Keratinocyte (primary cell): Measurements from ENCODE around the gene KCNG2. TPM values are rescaled to one million over a fixed set of nuclear protein-coding genes. Genes with fewer than 3 reads are reported as not detected.

ENCODE experiments used
- DNase-seq: peaks from one replicate; pipeline ENCODE4 v3.0.0-alpha.2; 2011; ENCODE audit warnings: low read depth, missing footprints, low spot score
- FAIRE-seq: peaks from 2 replicates; lab custom pipeline; 2011; peaks lifted over from hg19 to GRCh38; lab: Jason Lieb, UNC
- H2AFZ ChIP-seq: 2 replicates; pipeline ENCODE4 v1.6.0; 2012; ENCODE audit warnings: low read length, control low read depth, inconsistent platforms; ENCODE audit not compliant: control insufficient read depth
- H3K27ac ChIP-seq: 2 replicates; pipeline ENCODE4 v1.5.1; 2011; ENCODE audit warnings: low read length; ENCODE audit not compliant: control insufficient read depth, insufficient read depth
- H3K27me3 ChIP-seq: 3 replicates; pipeline ENCODE4 v1.6.0; 2011; ENCODE audit warnings: low read length; ENCODE audit not compliant: control insufficient read depth, insufficient read depth; ENCODE audit errors: extremely low read depth
- H3K36me3 ChIP-seq, 2 experiments: 2 replicates in 1 of 2; 3 replicates in 1 of 2; pipeline ENCODE4 v1.5.1; 2011; ENCODE audit warnings: low read length in 2 of 2, mild to moderate bottlenecking in 1 of 2; ENCODE audit not compliant: control insufficient read depth in 2 of 2, insufficient read depth in 2 of 2; ENCODE audit errors: extremely low read depth in 1 of 2
- H3K4me1 ChIP-seq: 3 replicates; pipeline ENCODE4 v1.5.1; 2011; ENCODE audit warnings: low read length; ENCODE audit not compliant: control insufficient read depth, insufficient read depth; ENCODE audit errors: extremely low read depth
- H3K4me2 ChIP-seq: 3 replicates; pipeline ENCODE4 v1.6.0; 2011; ENCODE audit warnings: low read depth, low read length; ENCODE audit not compliant: control insufficient read depth, insufficient read depth; ENCODE audit errors: extremely low read depth
- H3K4me3 ChIP-seq, 3 experiments: fragments of 200-600 bp in 1 of 3; sonication (generic) in 1 of 3; 2 replicates in 2 of 3; 3 replicates in 1 of 3; pipeline ENCODE4 v1.5.1; 2011 to 2016; ENCODE audit warnings: low read length in 3 of 3, mild to moderate bottlenecking in 3 of 3, control low read depth in 2 of 3, inconsistent platforms in 1 of 3, low read depth in 1 of 3, mixed read lengths in 1 of 3, mixed run types in 1 of 3, moderate library complexity in 1 of 3; ENCODE audit not compliant: control insufficient read depth in 2 of 3, insufficient read depth in 2 of 3; ENCODE audit errors: extremely low read depth in 1 of 3
- H3K79me2 ChIP-seq: 2 replicates; pipeline ENCODE4 v1.6.0; 2012; ENCODE audit warnings: low read length; ENCODE audit not compliant: control insufficient read depth, insufficient read depth
- H3K9ac ChIP-seq: 3 replicates; pipeline ENCODE4 v1.6.0; 2011; ENCODE audit warnings: low read length; ENCODE audit not compliant: control insufficient read depth, insufficient read depth; ENCODE audit errors: extremely low read depth
- H3K9me1 ChIP-seq: 3 replicates; pipeline ENCODE4 v1.6.0; 2011; ENCODE audit warnings: low read length; ENCODE audit not compliant: control insufficient read depth, insufficient read depth; ENCODE audit errors: extremely low read depth
- H3K9me3 ChIP-seq: 2 replicates; pipeline ENCODE4 v1.5.1; 2012; ENCODE audit warnings: low read depth, low read length; ENCODE audit not compliant: control insufficient read depth
- H4K20me1 ChIP-seq: 3 replicates; pipeline ENCODE4 v1.6.0; 2011; ENCODE audit warnings: low read length; ENCODE audit not compliant: control insufficient read depth, insufficient read depth; ENCODE audit errors: extremely low read depth
- EZH2 ChIP-seq: IDR thresholded peaks from one replicate; pipeline ENCODE4 v1.6.1; 2012; ENCODE audit warnings: inconsistent platforms, mild to moderate bottlenecking, low read length, moderate library complexity
- dilution Hi-C: fragments of 300-500 bp; cut with MboI; formaldehyde crosslinking; loops from one replicate; pipeline ENCODE4 v1.7.0; 2020; ENCODE audit warnings: low sequenced_read_pairs; ENCODE audit not compliant: extremely low pct_ligation_motif_present
- polyA plus RNA-seq, 5 experiments: library from polyadenylated mRNA; depleted of rRNA in 3 of 5; stranded (reverse) in 3 of 5; stranded (forward) in 1 of 5; unstranded in 1 of 5; fragments of >200 nt; gene quantifications; 1 replicate in 1 of 5; 2 replicates in 3 of 5; 3 replicates in 1 of 5; pipeline versions ENCODE4 v1.2.1 to v1.2.3, GENCODE V29; 2011 to 2012; ENCODE audit warnings: missing spikeins in 2 of 5, low read depth in 1 of 5, low replicate concordance in 1 of 5
- TF ChIP-seq, protein P1 (sequence below), 3 experiments: IDR thresholded peaks in 1 of 3; conservative IDR thresholded peaks in 1 of 3; optimal IDR thresholded peaks in 1 of 3; 2 replicates in 2 of 3; 3 replicates in 1 of 3; pipeline versions ENCODE3 to v1.5.1; 2011; ENCODE audit warnings: low read length in 3 of 3, mild to moderate bottlenecking in 3 of 3, moderate library complexity in 2 of 3, control low read depth in 1 of 3, inconsistent platforms in 1 of 3; ENCODE audit not compliant: insufficient read depth in 2 of 3; ENCODE audit errors: extremely low read depth in 1 of 3

The KCNG2 gene
- polyA plus RNA-seq, 1 donor (not counting 4 experiments of a cell fraction or from before 2014, with no cell fraction given): not detected

DNA sequence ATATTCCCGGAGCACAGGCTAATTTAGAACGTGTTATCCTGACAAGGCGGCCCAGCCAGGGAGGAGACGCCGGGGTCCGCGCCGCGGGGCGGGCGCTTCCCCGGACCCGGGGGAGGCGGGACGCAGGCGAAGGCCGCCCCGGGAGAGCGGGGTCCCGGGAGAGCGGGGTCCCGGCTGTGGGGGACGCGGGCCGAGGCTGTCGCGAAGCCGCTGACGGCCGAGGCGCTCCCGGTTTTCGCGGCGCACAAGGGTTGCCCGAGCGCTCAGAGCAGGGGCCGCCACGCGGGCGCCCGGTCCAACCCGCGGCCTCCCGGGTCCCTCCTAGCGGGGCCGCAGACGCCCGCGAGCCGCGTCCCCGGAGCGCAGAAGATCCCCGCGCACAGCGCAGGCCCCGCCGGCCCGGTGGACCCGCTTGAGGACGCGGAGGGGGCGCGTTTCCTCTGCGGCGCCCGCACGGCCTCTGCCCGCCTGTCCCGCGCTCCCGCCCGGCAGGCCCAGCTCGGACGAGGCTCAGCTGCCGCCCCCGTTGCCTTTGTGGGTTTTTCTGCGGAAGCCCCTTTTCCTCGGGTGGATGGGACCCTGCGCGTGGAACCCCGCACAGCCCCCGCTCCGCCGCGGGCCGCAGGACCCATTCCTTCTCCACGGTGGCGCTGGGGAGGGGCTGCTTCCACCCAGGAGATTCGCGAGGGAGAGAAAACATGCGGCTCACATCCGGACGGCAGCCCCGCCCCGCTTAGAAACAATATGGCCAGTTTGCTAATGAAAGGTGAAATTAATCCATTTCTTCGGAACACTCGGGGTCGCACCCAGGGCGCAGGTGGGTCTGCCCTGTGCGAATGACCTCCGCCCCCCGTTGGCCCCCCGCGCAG is 9.6 kb upstream of the KCNG2 start:
- Histone ChIP-seq H3K36me3 (no peaks in the 10 kb centered on the region), H3K9ac (no peak overlapping the region), H3K27me3 (peaks cover 44% of the 10 kb centered on the region), H3K4me1 (peaks cover 11% of the 10 kb centered on the region), H3K79me2 (no peaks in the 10 kb centered on the region), H3K4me3 (no peak overlapping the region), H3K9me3 (peaks cover 4% of the 10 kb centered on the region), H2AFZ (no peak overlapping the region), H3K27ac (no peak overlapping the region), H3K4me2 (no peak overlapping the region), H4K20me1 (peaks cover 4% of the 10 kb centered on the region), H3K9me1 (no peaks in the 10 kb centered on the region)
- dilution Hi-C loops: no loop called here
- DNase-seq: no peak
- no peak for FAIRE-seq
- TF ChIP-seq, protein P1, sequence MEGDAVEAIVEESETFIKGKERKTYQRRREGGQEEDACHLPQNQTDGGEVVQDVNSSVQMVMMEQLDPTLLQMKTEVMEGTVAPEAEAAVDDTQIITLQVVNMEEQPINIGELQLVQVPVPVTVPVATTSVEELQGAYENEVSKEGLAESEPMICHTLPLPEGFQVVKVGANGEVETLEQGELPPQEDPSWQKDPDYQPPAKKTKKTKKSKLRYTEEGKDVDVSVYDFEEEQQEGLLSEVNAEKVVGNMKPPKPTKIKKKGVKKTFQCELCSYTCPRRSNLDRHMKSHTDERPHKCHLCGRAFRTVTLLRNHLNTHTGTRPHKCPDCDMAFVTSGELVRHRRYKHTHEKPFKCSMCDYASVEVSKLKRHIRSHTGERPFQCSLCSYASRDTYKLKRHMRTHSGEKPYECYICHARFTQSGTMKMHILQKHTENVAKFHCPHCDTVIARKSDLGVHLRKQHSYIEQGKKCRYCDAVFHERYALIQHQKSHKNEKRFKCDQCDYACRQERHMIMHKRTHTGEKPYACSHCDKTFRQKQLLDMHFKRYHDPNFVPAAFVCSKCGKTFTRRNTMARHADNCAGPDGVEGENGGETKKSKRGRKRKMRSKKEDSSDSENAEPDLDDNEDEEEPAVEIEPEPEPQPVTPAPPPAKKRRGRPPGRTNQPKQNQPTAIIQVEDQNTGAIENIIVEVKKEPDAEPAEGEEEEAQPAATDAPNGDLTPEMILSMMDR (optimal IDR thresholded peaks at IDR 0.05 in 1 of 3, IDR thresholded peaks at IDR 0.05 in 1 of 3, conservative IDR thresholded peaks at IDR 0.05 in 1 of 3; ENCODE audit: extremely low read depth in 1 of 3, insufficient read depth in 2 of 3, low read length in 3 of 3): no peak
- peak; percentile 72 for TF ChIP-seq EZH2

DNA sequence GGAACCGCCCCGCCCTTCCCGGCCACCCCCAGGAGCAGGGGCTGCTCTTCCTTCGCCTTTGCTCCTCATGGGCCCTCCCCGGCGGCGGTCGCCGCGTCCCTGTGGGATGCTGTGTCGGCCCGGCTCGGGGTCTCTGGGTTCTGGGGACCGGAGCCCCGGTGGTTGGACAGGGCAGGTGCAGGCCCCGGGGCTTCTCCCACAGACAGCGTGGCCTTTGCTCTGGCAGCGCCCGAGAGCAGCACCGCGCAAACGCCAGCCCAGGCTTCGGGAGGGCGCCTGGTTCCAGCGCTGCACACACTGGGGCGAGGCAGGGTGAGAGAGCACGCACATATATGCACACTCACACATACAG is 9.0 kb upstream of the KCNG2 start:
- Histone ChIP-seq H3K27ac (no peak overlapping the region), H2AFZ (no peak overlapping the region), H3K9ac (no peak overlapping the region), H3K36me3 (no peaks in the 10 kb centered on the region), H3K27me3 (peaks cover 44% of the 10 kb centered on the region), H3K4me2 (no peak overlapping the region), H3K9me1 (no peaks in the 10 kb centered on the region), H4K20me1 (peaks cover 4% of the 10 kb centered on the region), H3K9me3 (peaks cover 4% of the 10 kb centered on the region), H3K4me3 (no peak overlapping the region), H3K4me1 (peaks cover 11% of the 10 kb centered on the region), H3K79me2 (no peaks in the 10 kb centered on the region)
- TF ChIP-seq, protein P1 (optimal IDR thresholded peaks at IDR 0.05 in 1 of 3, IDR thresholded peaks at IDR 0.05 in 1 of 3, conservative IDR thresholded peaks at IDR 0.05 in 1 of 3; ENCODE audit: extremely low read depth in 1 of 3, insufficient read depth in 2 of 3, low read length in 3 of 3): no peak
- TF ChIP-seq EZH2: no peak
- no peak for FAIRE-seq
- DNase-seq: no peak
- dilution Hi-C loops: no loop called here
